Activated CD8-positive, alpha-beta memory T cell treated with anti-CD3 and anti-CD28 coated beads, Interleukin-2, amount 50 U/mL, for 1 hour (primary cell): Measurements from ENCODE around the gene SLC16A12.

Experiments used
- DNase-seq: peaks from one replicate; pipeline ENCODE4 v3.0.0-alpha.2; 2020; ENCODE audit errors: extremely low read depth

SLC16A12 gene

GRCh38 chr10:89390476-89391225, 144.7 kb downstream of the SLC16A12 start:
- no peak for DNase-seq

GRCh38 chr10:89389254-89389653, 146.1 kb downstream of the SLC16A12 start:
- no peak for DNase-seq

- DNase-seq = no peak
Measured at GRCh38 chr10:89388806-89389205, 146.6 kb downstream of the SLC16A12 start.

GRCh38 chr10:89384474-89385340, 150.7 kb downstream of the SLC16A12 start:
- no peak for DNase-seq

GRCh38 chr10:89382757-89383156, 152.6 kb downstream of the SLC16A12 start:
- no peak for DNase-seq
